Fibroblast of mammary gland (primary cell): Measurements from ENCODE around the gene MINDY4.
A peak's percentile ranks its signal among the peaks of the same experiment; 100 is the strongest.

Experiments
- DNase-seq: peaks from one replicate; pipeline ENCODE4 v3.0.0-alpha.2; 2010; ENCODE audit warnings: low read depth
- H3K4me3 ChIP-seq: 2 replicates; pipeline ENCODE4 v1.5.1; 2011; ENCODE audit warnings: low read depth, mild to moderate bottlenecking, low read length, moderate library complexity; ENCODE audit not compliant: control insufficient read depth
- TF ChIP-seq, protein P1 (sequence below): conservative IDR thresholded peaks from 2 replicates; pipeline ENCODE4 v1.5.1; 2011; ENCODE audit warnings: low read depth, low read length, inconsistent platforms; ENCODE audit not compliant: control insufficient read depth, insufficient read depth

MINDY4 gene

DNA sequence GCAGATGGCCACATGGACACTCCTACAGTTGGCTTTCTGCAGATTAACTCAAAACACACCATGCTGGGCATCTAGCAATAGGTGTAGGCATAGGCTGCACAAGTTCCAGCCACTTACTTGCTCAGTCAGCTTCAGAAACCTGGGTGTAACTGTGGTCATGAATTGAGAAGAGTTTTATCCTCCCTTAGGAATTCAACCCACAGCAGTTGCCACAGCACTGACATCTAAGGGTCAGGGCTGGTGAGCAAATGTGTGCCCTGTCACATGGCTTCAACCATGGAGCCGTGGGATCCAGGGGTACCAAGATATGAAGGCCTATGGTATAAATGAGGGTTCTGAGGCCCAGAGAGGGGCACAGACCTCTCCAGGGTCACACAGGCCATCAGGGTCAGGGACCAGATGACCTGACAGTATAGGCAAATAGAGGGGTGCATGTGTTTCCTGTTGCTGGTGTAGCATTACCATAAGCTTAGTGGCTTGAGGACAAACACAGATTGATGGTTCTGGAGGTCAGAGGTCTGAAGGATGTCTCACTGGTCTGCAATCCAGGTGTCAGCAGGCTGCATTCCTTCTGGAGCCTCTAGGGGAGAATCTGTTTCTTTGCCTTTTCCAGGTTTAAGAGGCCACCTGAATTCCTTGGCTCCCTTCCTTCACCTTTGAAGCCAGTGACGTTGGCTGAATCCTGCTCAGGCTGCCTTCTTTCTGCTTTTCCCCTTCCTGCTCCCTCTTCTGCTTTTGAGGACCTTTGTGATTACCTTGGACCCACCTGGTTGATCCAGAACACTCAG is 24.1 kb downstream of the MINDY4 start:
- no peak for DNase-seq
- H3K4me3 ChIP-seq, result no peak overlapping the region
- TF ChIP-seq, protein P1, sequence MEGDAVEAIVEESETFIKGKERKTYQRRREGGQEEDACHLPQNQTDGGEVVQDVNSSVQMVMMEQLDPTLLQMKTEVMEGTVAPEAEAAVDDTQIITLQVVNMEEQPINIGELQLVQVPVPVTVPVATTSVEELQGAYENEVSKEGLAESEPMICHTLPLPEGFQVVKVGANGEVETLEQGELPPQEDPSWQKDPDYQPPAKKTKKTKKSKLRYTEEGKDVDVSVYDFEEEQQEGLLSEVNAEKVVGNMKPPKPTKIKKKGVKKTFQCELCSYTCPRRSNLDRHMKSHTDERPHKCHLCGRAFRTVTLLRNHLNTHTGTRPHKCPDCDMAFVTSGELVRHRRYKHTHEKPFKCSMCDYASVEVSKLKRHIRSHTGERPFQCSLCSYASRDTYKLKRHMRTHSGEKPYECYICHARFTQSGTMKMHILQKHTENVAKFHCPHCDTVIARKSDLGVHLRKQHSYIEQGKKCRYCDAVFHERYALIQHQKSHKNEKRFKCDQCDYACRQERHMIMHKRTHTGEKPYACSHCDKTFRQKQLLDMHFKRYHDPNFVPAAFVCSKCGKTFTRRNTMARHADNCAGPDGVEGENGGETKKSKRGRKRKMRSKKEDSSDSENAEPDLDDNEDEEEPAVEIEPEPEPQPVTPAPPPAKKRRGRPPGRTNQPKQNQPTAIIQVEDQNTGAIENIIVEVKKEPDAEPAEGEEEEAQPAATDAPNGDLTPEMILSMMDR, result no peak

DNA sequence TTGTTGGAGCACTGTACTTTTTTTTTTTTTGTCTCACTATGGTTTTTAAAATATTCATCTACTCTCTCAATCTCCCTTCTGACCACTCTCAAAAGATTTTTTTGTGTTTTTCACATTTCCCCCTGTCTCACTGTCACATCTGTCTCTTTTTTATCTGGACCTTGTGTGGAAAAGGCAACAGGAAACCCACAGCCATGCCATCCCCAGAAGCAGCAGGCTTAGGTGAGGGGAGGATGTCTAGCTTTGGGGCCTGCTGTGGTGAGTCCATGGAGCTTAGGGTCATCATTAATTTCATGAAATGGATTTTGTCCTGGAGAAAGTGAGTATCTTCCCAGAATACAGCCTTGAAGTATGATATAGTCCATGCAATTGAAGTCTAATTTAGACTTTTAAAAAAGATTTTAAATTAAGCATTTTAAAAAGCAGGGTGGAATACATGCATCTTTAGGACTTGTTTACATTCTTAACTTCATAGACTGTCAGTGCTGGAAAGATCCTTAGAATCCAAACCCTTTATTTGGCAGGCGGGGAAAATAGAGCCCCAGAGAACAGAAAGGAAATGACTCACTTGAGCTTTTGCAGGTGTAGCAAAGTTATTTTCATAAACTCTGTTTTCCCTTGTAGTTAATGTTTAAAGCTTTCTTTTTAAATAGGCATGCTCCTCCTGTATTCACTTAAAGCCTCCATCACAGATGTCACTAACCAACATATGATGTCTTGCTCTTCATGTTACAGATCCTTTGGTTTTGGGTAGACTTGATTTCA is 25.1 kb downstream of the MINDY4 start:
- DNase-seq, result peak; percentile 73
- TF ChIP-seq, protein P1, result no peak
- H3K4me3 ChIP-seq, result no peak overlapping the region

DNA sequence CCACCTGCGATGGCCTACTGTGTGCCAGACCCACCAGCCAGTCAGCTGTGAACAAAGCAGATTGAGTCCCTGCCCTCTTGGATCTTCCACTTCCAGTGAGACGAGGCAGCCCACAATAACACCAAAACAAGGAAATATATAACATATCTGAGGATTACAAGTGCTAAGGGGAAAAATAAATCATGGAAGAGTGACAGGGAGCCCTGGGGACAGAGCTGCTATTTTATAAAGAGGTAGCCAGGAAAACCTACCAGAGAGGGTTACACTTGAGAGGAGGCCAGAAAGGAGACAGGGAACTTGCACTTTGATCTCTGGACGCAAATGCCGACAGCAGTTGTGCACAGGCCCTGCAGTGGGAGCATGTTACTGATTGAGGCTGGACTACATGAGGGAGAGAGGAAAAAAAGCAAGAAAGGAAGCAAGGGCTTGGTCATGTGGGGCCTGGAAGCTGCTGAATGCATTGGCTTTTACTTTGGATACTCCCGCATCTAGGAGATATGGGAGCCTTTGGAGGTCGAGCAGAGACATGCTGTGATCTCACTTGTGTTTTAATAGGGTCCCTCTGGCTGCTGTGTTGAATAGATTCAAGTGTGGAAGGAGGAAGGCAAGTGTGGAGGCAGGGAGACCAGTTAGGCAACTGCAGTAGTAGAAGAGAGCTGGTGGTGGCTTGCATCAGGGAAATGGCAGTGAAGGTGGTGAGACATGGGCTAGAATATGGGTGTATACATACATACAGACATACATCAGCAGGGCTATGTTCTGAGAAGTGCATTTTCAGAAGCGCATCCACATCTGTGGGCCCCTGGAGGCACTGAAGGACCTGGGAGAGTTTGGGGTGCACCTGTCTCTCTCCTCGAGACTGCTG is 26.2 kb downstream of the MINDY4 start:
- no peak overlapping the region for H3K4me3 ChIP-seq
- TF ChIP-seq, protein P1, result no peak
- no peak for DNase-seq

DNA sequence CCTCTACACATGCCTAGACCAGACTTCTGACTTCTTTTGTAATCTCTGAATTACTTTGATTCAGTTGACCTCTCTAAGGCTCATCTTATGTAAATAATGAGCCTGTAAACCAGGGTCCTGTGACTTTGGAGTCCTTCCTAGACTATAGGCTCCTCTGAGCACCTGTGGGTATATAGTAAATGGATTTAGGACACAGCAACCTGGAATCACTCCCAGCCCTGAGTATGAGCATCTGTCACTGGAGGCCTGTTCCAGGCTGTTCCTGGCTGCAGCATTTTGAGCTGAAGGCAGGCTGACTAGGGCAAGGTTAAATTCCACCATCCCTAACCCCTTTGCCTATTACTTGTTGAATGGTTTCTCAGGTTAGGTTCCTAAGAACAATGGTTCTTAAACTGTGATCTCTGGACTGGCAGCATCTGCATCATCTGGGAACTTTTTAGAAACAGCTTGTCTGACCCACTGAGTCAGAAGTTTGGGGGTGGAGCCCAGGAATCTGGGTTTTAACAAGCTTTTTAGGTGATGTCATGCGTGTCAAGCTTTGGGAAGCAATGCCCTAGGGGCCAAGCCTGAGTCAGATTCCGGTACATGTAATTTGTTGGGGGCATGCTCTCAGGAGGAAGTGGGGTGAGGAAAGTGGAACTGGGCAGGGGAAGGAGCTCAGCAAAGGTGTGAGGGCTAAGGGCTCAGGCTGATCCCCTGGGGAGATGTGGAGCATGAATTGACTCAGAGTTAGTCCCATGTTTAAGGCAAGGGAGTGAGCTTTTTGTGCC is 28.2 kb downstream of the MINDY4 start:
- DNase-seq, result peak; percentile 99
- TF ChIP-seq, protein P1, result no peak
- no peak overlapping the region for H3K4me3 ChIP-seq

DNA sequence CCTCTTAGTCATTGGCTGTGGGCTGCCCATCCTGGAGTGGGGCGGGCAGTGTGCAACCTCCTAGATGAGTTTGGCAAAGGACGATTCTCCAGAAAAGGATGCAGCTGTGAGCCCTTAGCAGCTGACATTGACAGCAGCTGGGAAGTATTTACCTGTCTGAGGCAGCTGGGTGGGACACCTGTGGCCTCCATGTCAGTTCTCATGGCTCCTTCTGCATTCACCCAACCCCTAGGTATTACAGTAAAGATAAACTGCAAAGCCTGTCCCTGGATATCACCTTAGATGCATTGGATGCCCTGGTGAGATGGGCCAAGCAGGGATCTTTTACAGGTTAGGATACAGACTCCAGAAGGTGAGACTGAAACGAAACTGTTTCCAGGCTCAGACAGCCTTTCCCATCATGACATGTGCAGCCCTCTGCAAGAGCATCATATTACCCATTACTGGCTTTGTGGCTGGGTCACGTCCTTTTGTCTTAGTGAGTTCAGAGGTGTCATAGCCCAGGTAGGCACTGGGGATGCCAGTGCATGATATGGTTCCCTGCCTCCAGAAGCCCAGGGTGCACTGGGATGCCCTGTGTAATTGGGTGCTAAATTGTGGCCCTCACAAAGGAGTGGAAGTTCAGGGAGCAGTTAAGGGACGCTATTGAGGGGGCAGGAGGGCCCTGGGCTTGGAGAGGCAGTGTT is 28.9 kb downstream of the MINDY4 start:
- TF ChIP-seq, protein P1, result no peak
- H3K4me3 ChIP-seq, result no peak overlapping the region
- no peak for DNase-seq
